ENCODE results near the gene DSCAML1.

Gene DSCAML1

DNA sequence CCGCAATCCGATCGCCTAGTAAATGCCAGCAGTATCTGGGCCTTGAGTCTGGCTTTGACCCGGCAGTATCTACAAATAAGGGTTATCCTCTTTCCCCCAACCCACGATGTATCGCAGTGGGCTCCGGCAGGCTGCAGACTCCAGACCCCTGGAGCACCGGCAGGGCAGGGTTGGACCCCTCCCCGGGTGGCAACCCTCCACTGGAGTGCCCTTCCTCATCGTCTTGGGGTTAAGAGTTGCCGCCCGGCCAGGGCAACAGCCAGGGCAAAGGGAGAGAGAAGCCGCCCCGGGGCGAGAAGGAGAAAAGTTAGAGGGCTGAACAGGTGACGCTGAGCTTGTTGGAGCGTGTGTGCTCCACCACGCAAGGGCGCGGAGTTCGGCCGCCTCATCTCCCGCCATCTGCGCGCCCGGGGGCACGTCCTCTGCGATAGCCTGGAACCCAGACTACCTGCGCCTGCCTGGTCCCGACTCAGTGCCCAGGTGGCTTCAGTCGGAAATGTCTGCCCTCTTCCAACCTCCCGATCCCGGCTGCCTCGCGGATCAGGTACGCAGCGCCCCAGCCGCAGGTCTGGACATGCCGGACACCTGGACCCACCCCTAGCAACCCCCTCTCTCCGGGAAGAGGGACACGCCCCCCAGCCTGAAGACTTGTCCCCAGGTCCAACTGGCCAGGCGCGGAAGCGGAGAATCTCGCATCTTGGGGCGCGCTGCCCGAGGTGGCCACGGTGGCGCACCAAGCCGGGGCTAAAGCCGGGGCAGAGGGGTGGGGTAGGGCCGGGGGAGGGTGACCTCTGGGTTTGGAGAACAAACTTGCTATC lies 1.2 kb downstream of the DSCAML1 start:
- no peak overlapping the region for H3K27ac ChIP-seq
- no peaks in the 10 kb centered on the region for H3K36me3 ChIP-seq
- no peaks in the 10 kb centered on the region for H3K9me3 ChIP-seq (replicated peaks in 1 of 11)
- no peak for TF ChIP-seq Cebpa-rat (IDR thresholded peaks at IDR 0.05)
- no peaks in the 10 kb centered on the region for H3K4me1 ChIP-seq
- H4K20me1 ChIP-seq: peaks cover 0 to 18% (median 0%) of the 10 kb centered on the region in 11 experiments; a peak in 9 of 22 replicates
- no peak overlapping the region for H3K4me3 ChIP-seq
- peaks cover 46 to 73% (median 67%) of the 10 kb centered on the region in 11 experiments for H3K27me3 ChIP-seq
- H3K4me2 ChIP-seq: no peak overlapping the region
- no peak overlapping the region for H3K9ac ChIP-seq

DNA sequence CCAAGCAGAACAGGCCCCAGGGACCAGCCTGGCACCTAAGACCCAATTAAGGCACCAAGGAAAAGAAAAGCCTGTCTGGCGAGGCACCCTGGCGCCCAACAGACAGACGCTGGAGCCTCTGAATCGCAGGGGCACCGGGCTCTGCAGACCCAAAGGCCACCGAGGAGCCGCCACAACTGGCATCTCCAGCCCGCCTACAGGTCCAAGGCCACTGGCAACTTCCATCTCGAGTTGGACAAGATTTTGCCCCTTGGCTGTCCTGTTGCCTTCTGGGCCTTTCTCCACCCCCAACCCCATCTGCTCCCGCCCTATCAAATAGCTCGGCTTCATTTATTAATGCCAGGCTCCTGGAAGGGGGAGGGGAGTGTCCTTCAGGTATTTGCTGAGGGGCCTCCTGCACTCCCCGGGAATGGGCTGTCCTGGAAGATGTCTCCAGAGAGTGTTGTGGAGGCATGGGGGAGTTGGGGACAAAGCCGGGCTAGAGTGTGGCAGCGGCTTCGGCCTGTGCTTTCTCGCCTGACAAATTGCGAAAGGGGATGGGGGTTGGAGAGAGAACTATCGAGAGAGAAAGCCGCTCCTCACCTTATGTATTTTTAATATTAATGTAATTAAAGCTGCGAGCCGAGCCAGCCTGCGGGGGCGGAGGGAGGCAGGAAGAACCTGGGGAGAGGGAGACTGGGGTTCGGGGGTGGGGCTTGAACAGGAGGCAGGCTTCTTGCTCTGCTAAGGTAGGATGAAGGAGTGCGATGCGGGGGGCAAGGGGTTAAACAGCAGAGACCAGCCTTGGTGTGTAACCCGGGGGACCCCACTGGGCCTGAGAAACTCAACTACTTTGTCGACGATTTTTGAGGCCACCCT lies 2.0 kb downstream of the DSCAML1 start:
- Histone ChIP-seq H3K4me3 (no peak overlapping the region), H3K9me3 (replicated peaks in 1 of 11) (no peaks in the 10 kb centered on the region), H3K9ac (no peak overlapping the region), H3K27me3 (peaks cover 46 to 67% (median 64%) of the 10 kb centered on the region in 11 experiments), H3K36me3 (no peaks in the 10 kb centered on the region), H3K4me2 (no peak overlapping the region), H4K20me1 (peaks cover 0 to 18% (median 0%) of the 10 kb centered on the region in 11 experiments; a peak in 9 of 22 replicates), H3K27ac (no peak overlapping the region), H3K4me1 (no peaks in the 10 kb centered on the region)
- no peak for TF ChIP-seq Cebpa-rat (IDR thresholded peaks at IDR 0.05)

DNA sequence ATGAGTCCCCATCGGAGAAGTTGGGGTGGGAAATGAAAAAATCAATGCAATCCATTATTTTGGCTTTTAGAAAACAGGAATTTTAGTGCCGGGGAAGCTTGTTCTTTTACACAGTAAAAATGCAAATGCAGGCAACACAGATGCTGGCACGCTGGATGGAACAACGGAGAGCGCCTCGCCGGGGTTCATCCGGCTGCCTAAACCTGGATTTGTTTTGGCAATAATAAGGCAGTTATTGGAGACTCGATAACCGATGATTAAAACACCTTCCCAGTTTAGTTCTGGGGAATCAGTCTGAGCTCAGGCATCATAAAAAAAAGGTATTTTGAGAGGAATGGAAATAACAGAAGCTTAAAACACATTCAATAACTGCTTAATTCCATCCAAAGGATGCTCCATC lies 2.9 kb downstream of the DSCAML1 start:
- TF ChIP-seq Cebpa-rat (IDR thresholded peaks at IDR 0.05): no peak
- peaks cover 43 to 59% (median 56%) of the 10 kb centered on the region in 11 experiments for H3K27me3 ChIP-seq

GRCh38 chr11:117793583-117793982 lies 3.4 kb downstream of the DSCAML1 start:
- H3K27me3 ChIP-seq: peaks cover 38 to 53% (median 50%) of the 10 kb centered on the region in 11 experiments
- no peak for TF ChIP-seq Cebpa-rat (IDR thresholded peaks at IDR 0.05)

More for the DNA sequence above, 2.9 kb downstream of the DSCAML1 start:
- Histone ChIP-seq H4K20me1 (peaks cover 0 to 18% (median 0%) of the 10 kb centered on the region in 11 experiments; a peak in 8 of 22 replicates), H3K4me3 (no peak overlapping the region), H3K27ac (no peak overlapping the region), H3K4me1 (no peaks in the 10 kb centered on the region), H3K36me3 (no peaks in the 10 kb centered on the region), H3K4me2 (no peak overlapping the region), H3K9me3 (replicated peaks in 1 of 11) (no peaks in the 10 kb centered on the region), H3K9ac (no peak overlapping the region)

GRCh38 chr11:117792992-117793391 lies 4.0 kb downstream of the DSCAML1 start:
- H3K9ac ChIP-seq: no peak overlapping the region
- H3K4me2 ChIP-seq: no peak overlapping the region
- no peaks in the 10 kb centered on the region for H3K4me1 ChIP-seq
- no peaks in the 10 kb centered on the region for H3K36me3 ChIP-seq
- no peak overlapping the region for H3K4me3 ChIP-seq
- peaks cover 35 to 47% (median 44%) of the 10 kb centered on the region in 11 experiments for H3K27me3 ChIP-seq
- H3K27ac ChIP-seq: no peak overlapping the region
- no peak for TF ChIP-seq Cebpa-rat (IDR thresholded peaks at IDR 0.05)
- peaks cover 0 to 17% (median 0%) of the 10 kb centered on the region in 11 experiments; a peak in 8 of 22 replicates for H4K20me1 ChIP-seq
- H3K9me3 ChIP-seq (replicated peaks in 1 of 11): no peaks in the 10 kb centered on the region

More at GRCh38 chr11:117793583-117793982, 3.4 kb downstream of the DSCAML1 start:
- Histone ChIP-seq H4K20me1 (peaks cover 0 to 18% (median 0%) of the 10 kb centered on the region in 11 experiments; a peak in 8 of 22 replicates), H3K9me3 (replicated peaks in 1 of 11) (no peaks in the 10 kb centered on the region), H3K27ac (no peak overlapping the region), H3K4me1 (no peaks in the 10 kb centered on the region), H3K4me2 (no peak overlapping the region), H3K4me3 (no peak overlapping the region), H3K36me3 (no peaks in the 10 kb centered on the region), H3K9ac (no peak overlapping the region)

GRCh38 chr11:117792241-117792640 lies 4.8 kb downstream of the DSCAML1 start:
- no peaks in the 10 kb centered on the region for H3K9me3 ChIP-seq (replicated peaks in 1 of 11)
- H3K4me1 ChIP-seq: no peaks in the 10 kb centered on the region
- no peak overlapping the region for H3K4me3 ChIP-seq
- no peaks in the 10 kb centered on the region for H3K36me3 ChIP-seq
- TF ChIP-seq Cebpa-rat (IDR thresholded peaks at IDR 0.05): no peak
- H4K20me1 ChIP-seq: peaks cover 0 to 13% (median 0%) of the 10 kb centered on the region in 11 experiments; a peak in 7 of 22 replicates
- no peak overlapping the region for H3K9ac ChIP-seq
- H3K27me3 ChIP-seq: peaks cover 27 to 40% (median 37%) of the 10 kb centered on the region in 11 experiments
- H3K27ac ChIP-seq: no peak overlapping the region
- H3K4me2 ChIP-seq: no peak overlapping the region

- Histone ChIP-seq H3K27me3 (peaks cover 7 to 20% (median 17%) of the 10 kb centered on the region in 11 experiments), H4K20me1 (no peaks in the 10 kb centered on the region; a peak in 2 of 22 replicates), H3K27ac (no peak overlapping the region), H3K4me3 (no peak overlapping the region), H3K9ac (no peak overlapping the region), H3K4me2 (no peak overlapping the region), H3K9me3 (replicated peaks in 1 of 11) (no peaks in the 10 kb centered on the region), H3K36me3 (no peaks in the 10 kb centered on the region), H3K4me1 (no peaks in the 10 kb centered on the region)
- no peak for TF ChIP-seq Cebpa-rat (IDR thresholded peaks at IDR 0.05)
Measured at GRCh38 chr11:117790279-117790678, 6.7 kb downstream of the DSCAML1 start.

GRCh38 chr11:117789241-117789640 lies 7.8 kb downstream of the DSCAML1 start:
- Histone ChIP-seq H3K9ac (no peak overlapping the region), H3K4me3 (no peak overlapping the region), H3K27me3 (peaks cover 0 to 10% (median 7%) of the 10 kb centered on the region in 11 experiments; a peak in 16 of 22 replicates), H3K36me3 (no peaks in the 10 kb centered on the region), H3K9me3 (replicated peaks in 1 of 11) (no peaks in the 10 kb centered on the region), H4K20me1 (no peaks in the 10 kb centered on the region; a peak in 1 of 22 replicates), H3K4me1 (no peaks in the 10 kb centered on the region), H3K27ac (no peak overlapping the region), H3K4me2 (no peak overlapping the region)
- no peak for TF ChIP-seq Cebpa-rat (IDR thresholded peaks at IDR 0.05)
